Liver (tissue), 3 donors: ENCODE results near the gene PXYLP1.

Experiments
- CTCF ChIP-seq: fragments of 150-350 bp; IDR thresholded peaks from 2 replicates; pipeline ENCODE4 v1.5.1; 2017; ENCODE audit warnings: improper control_type of control experiment, low read depth, low read length; ENCODE audit not compliant: missing input control
- JUND ChIP-seq, 2 donors: IDR thresholded peaks; 2 replicates each; pipeline ENCODE4 v1.6.1; 2016; ENCODE audit warnings: antibody characterized with exemption in 2 of 2
- NR2F2 ChIP-seq: IDR thresholded peaks from 2 replicates; pipeline ENCODE4 v1.6.1; 2016; ENCODE audit warnings: antibody characterized with exemption
- RAD21 ChIP-seq, 2 donors: IDR thresholded peaks; 2 replicates each; pipeline ENCODE4 v1.6.1; 2016; ENCODE audit warnings: antibody characterized with exemption in 2 of 2, mild to moderate bottlenecking in 2 of 2
- REST ChIP-seq: IDR thresholded peaks from 2 replicates; pipeline ENCODE4 v1.6.1; 2016; ENCODE audit warnings: antibody characterized with exemption, mild to moderate bottlenecking
- RXRA ChIP-seq, 2 donors: IDR thresholded peaks; 2 replicates each; pipeline ENCODE4 v1.6.1; 2017 to 2018; ENCODE audit warnings: antibody characterized with exemption in 2 of 2, mild to moderate bottlenecking in 1 of 2
- TAF1 ChIP-seq: conservative IDR thresholded peaks from 2 replicates; pipeline ENCODE4 v1.6.1; 2016; ENCODE audit warnings: antibody characterized with exemption, mild to moderate bottlenecking
- YY1 ChIP-seq: IDR thresholded peaks from 2 replicates; pipeline ENCODE4 v1.6.1; 2016; ENCODE audit warnings: antibody characterized with exemption, mild to moderate bottlenecking
- TF ChIP-seq, protein P1 (sequence below): IDR thresholded peaks from 2 replicates; pipeline ENCODE4 v1.6.1; 2016; ENCODE audit warnings: antibody characterized with exemption
- TF ChIP-seq, protein P2 (sequence below): IDR thresholded peaks from 2 replicates; pipeline ENCODE4 v1.6.1; 2016; ENCODE audit warnings: antibody characterized with exemption
- donor health status: healthy.
- donor health status: healthy.

GRCh38 chr3:141239511-141240281 lies 8.1 kb downstream of the PXYLP1 start:
- TF ChIP-seq CTCF = no peak
- no peak for TF ChIP-seq REST
- no peak for TF ChIP-seq NR2F2
- TF ChIP-seq TAF1 = no peak
- no peak for TF ChIP-seq YY1
- no peak for TF ChIP-seq RXRA (IDR thresholded peaks at IDR 0.05)
- no peak for TF ChIP-seq JUND (IDR thresholded peaks at IDR 0.05)
- TF ChIP-seq, protein P1, sequence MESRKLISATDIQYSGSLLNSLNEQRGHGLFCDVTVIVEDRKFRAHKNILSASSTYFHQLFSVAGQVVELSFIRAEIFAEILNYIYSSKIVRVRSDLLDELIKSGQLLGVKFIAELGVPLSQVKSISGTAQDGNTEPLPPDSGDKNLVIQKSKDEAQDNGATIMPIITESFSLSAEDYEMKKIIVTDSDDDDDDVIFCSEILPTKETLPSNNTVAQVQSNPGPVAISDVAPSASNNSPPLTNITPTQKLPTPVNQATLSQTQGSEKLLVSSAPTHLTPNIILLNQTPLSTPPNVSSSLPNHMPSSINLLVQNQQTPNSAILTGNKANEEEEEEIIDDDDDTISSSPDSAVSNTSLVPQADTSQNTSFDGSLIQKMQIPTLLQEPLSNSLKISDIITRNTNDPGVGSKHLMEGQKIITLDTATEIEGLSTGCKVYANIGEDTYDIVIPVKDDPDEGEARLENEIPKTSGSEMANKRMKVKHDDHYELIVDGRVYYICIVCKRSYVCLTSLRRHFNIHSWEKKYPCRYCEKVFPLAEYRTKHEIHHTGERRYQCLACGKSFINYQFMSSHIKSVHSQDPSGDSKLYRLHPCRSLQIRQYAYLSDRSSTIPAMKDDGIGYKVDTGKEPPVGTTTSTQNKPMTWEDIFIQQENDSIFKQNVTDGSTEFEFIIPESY = no peak
- TF ChIP-seq, protein P2, sequence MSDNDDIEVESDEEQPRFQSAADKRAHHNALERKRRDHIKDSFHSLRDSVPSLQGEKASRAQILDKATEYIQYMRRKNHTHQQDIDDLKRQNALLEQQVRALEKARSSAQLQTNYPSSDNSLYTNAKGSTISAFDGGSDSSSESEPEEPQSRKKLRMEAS = no peak
- no peak for TF ChIP-seq RAD21 (IDR thresholded peaks at IDR 0.05)
